HFF-Myc (cell line): Measurements from ENCODE around the gene ATP5MC2.

ENCODE experiments used
- DNase-seq: peaks from one replicate; pipeline ENCODE4 v3.0.0-alpha.2; 2011; ENCODE audit warnings: low read depth; ENCODE audit errors: extremely low read depth
- H3K4me3 ChIP-seq: replicated peaks from 2 replicates; pipeline ENCODE4 v1.5.1; 2011; ENCODE audit warnings: low read depth, mild to moderate bottlenecking, control low read depth, low read length
- TF ChIP-seq, protein P1 (sequence below): IDR thresholded peaks from 2 replicates; pipeline ENCODE4 v1.5.1; 2012; ENCODE audit warnings: mild to moderate bottlenecking, low read depth, low read length, control low read depth; ENCODE audit errors: missing control alignments

ATP5MC2 gene

GRCh38 chr12:53713516-53713915 is 37.6 kb upstream of the ATP5MC2 start:
- DNase-seq = no peak
- H3K4me3 ChIP-seq = no peak overlapping the region
- TF ChIP-seq, protein P1, sequence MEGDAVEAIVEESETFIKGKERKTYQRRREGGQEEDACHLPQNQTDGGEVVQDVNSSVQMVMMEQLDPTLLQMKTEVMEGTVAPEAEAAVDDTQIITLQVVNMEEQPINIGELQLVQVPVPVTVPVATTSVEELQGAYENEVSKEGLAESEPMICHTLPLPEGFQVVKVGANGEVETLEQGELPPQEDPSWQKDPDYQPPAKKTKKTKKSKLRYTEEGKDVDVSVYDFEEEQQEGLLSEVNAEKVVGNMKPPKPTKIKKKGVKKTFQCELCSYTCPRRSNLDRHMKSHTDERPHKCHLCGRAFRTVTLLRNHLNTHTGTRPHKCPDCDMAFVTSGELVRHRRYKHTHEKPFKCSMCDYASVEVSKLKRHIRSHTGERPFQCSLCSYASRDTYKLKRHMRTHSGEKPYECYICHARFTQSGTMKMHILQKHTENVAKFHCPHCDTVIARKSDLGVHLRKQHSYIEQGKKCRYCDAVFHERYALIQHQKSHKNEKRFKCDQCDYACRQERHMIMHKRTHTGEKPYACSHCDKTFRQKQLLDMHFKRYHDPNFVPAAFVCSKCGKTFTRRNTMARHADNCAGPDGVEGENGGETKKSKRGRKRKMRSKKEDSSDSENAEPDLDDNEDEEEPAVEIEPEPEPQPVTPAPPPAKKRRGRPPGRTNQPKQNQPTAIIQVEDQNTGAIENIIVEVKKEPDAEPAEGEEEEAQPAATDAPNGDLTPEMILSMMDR = no peak

GRCh38 chr12:53712059-53712643 is 36.3 kb upstream of the ATP5MC2 start:
- TF ChIP-seq, protein P1 = no peak
- DNase-seq = no peak
- H3K4me3 ChIP-seq = no peak overlapping the region

GRCh38 chr12:53710091-53710490 is 34.2 kb upstream of the ATP5MC2 start:
- TF ChIP-seq, protein P1 = no peak
- no peak overlapping the region for H3K4me3 ChIP-seq
- no peak for DNase-seq

GRCh38 chr12:53709671-53710070 is 33.8 kb upstream of the ATP5MC2 start:
- TF ChIP-seq, protein P1 = no peak
- DNase-seq = no peak

DNA sequence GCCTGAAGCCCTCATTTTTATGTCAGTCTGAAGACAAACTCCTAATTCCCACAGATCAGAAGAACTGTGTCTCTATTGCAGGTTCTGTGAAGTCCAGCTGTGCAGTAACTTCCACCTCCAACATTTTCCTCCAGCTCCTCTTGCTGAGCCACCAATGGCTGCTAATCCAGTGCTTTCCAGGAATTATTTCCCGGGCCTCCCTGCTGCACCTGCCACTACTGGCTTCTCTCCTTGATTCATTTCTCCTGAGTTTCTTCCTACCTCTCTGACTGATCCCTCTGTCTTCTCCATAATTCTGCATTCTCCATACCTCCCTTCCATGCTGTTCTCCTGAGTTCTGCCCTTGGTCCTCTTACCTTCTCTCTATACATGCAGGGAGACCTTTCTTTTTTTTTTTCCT is 30.2 kb upstream of the ATP5MC2 start:
- H3K4me3 ChIP-seq = no peak overlapping the region
- DNase-seq = no peak
- TF ChIP-seq, protein P1 = no peak

More at GRCh38 chr12:53709671-53710070, 33.8 kb upstream of the ATP5MC2 start:
- no peak overlapping the region for H3K4me3 ChIP-seq

DNA sequence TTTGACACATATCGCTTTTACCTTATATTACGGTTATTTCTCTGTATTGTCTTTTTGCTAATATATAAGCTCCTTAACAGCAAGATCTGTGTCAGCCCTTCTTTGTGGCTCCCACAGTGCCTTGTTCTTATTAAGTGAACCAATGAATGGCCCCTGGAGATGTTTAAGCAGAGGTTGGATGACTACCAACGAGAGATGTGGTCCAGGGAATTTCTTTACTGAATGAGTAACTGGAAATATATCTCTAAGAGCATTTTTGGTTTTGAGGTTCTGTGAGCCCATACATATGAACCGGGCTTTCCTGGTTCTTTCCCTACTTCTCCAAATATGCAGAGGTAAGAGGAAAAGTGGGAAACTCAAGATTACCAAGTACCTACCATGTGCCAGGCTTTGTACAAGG is 27.9 kb upstream of the ATP5MC2 start:
- no peak for DNase-seq
- TF ChIP-seq, protein P1 = no peak
- H3K4me3 ChIP-seq = no peak overlapping the region
